HCT116 (cell line): ENCODE data around the gene SH3BP4. TPM values are rescaled to one million over a fixed set of nuclear protein-coding genes. Genes with fewer than 3 reads are reported as not detected.
A peak's percentile ranks its signal among the peaks of the same experiment; 100 is the strongest.

Experiments used
- ATAC-seq: fragments of 200-7000 bp; cut with Tn5 transposase; 2 replicates; pipeline ENCODE4 v1.9.1; 2020; ENCODE audit warnings: mild to moderate bottlenecking, moderate library complexity
- BruUV-seq: library from RNA; stranded (reverse); fragments of 400-500 nt; replicated peaks from 2 replicates; lab custom pipeline; 2021; lab: Mats Ljungman, UMichigan
- CTCF ChIA-PET: fragments of 300-600 bp; sonication (Branson Sonifier 250); formaldehyde crosslinking; loops from one replicate; lab custom pipeline; 2021; ENCODE audit warnings: antibody characterized with exemption; lab: Charles Lee
- POLR2A ChIA-PET: fragments of 300-600, 350-600 bp; sonication (Branson Sonifier 250); formaldehyde crosslinking; loops from one replicate; lab custom pipeline; 2021; ENCODE audit warnings: antibody characterized with exemption; lab: Charles Lee
- RAD21 ChIA-PET, 2 experiments: fragments of 300-600 bp; sonication (Branson Sonifier 250); formaldehyde crosslinking; loops; one replicate each; lab custom pipeline; 2023; ENCODE audit warnings: low total read pairs in 2 of 2; ENCODE audit not compliant: uncharacterized antibody in 2 of 2, unreplicated experiment in 2 of 2, low non-redundant PET in 1 of 2; lab: Charles Lee
- DNase-seq: peaks from one replicate; pipeline ENCODE4 v3.0.0-alpha.2; 2010; ENCODE audit warnings: low read depth, low spot score
- H2AFZ ChIP-seq: fragments of 200-600 bp; shearing (Covaris generic), sonication (generic); 2 replicates; pipeline ENCODE4 v1.6.1; 2017; ENCODE audit warnings: low read depth, mixed run types, mixed read lengths, antibody characterized with exemption, low read length; ENCODE audit not compliant: poor library complexity, severe bottlenecking
- H3K27ac ChIP-seq: 2 replicates; pipeline ENCODE4 v1.5.1; 2012; ENCODE audit warnings: low read depth, low read length
- H3K27me3 ChIP-seq: fragments of 200-600 bp; sonication (generic); 2 replicates; pipeline ENCODE4 v1.6.1; 2016; ENCODE audit warnings: mixed run types, low read length, mixed read lengths; ENCODE audit not compliant: insufficient read depth
- H3K36me3 ChIP-seq, 2 experiments: fragments of 200-500 bp in 1 of 2; fragments of 200-600 bp in 1 of 2; sonication (Bioruptor generic) in 1 of 2; sonication (generic) in 1 of 2; 2 replicates each; pipeline versions ENCODE4 v1.5.1 to v1.6.1; 2014 to 2016; ENCODE audit warnings: low read length in 2 of 2, inconsistent platforms in 1 of 2, mixed read lengths in 1 of 2, mixed run types in 1 of 2; ENCODE audit not compliant: insufficient read depth in 2 of 2, control insufficient read depth in 1 of 2
- H3K4me1 ChIP-seq, 2 experiments: fragments of 200-600 bp in 1 of 2; sonication (generic) in 1 of 2; 2 replicates each; pipeline versions ENCODE4 v1.5.1 to v1.6.1; 2012 to 2017; ENCODE audit warnings: low read length in 2 of 2, inconsistent platforms in 1 of 2, mild to moderate bottlenecking in 1 of 2, mixed read lengths in 1 of 2, mixed run types in 1 of 2, moderate library complexity in 1 of 2; ENCODE audit not compliant: insufficient read depth in 2 of 2, control insufficient read depth in 1 of 2
- H3K4me2 ChIP-seq: fragments of 200-600 bp; sonication (generic); 2 replicates; pipeline ENCODE4 v1.6.1; 2017; ENCODE audit warnings: mixed run types, low read length, mixed read lengths
- H3K4me3 ChIP-seq, 2 experiments: fragments of 200-600 bp in 1 of 2; sonication (generic) in 1 of 2; replicated peaks in 1 of 2; 2 replicates each; pipeline ENCODE4 v1.5.1; 2011 to 2016; ENCODE audit warnings: low read length in 2 of 2, control low read depth in 1 of 2, low read depth in 1 of 2, mild to moderate bottlenecking in 1 of 2, mixed read lengths in 1 of 2, mixed run types in 1 of 2
- H3K79me2 ChIP-seq: fragments of 200-600 bp; sonication (generic); 2 replicates; pipeline ENCODE4 v1.6.1; 2017; ENCODE audit warnings: mild to moderate bottlenecking, mixed run types, low read length, moderate library complexity, mixed read lengths; ENCODE audit not compliant: insufficient read depth
- H3K9ac ChIP-seq: fragments of 200-600 bp; sonication (generic); 2 replicates; pipeline ENCODE4 v1.6.1; 2016; ENCODE audit warnings: low read length, mixed read lengths
- H3K9me2 ChIP-seq: fragments of 200-600 bp; sonication (generic), shearing (Covaris generic); 2 replicates; pipeline ENCODE4 v1.6.1; 2017; ENCODE audit warnings: mixed run types, mild to moderate bottlenecking, moderate library complexity; ENCODE audit not compliant: insufficient read depth
- H3K9me3 ChIP-seq, 2 experiments: fragments of 200-500 bp in 1 of 2; fragments of 200-600 bp in 1 of 2; sonication (Bioruptor generic) in 1 of 2; sonication (generic) in 1 of 2; 2 replicates each; pipeline ENCODE4 v1.6.1; 2014 to 2017; ENCODE audit warnings: low read length in 2 of 2, mixed read lengths in 2 of 2, inconsistent platforms in 1 of 2, low read depth in 1 of 2, mild to moderate bottlenecking in 1 of 2, mixed run types in 1 of 2, moderate library complexity in 1 of 2; ENCODE audit not compliant: control insufficient read depth in 1 of 2, insufficient read depth in 1 of 2
- H4K20me1 ChIP-seq: fragments of 200-600 bp; sonication (generic), shearing (Covaris generic); 2 replicates; pipeline ENCODE4 v1.6.1; 2017; ENCODE audit warnings: mixed run types, mild to moderate bottlenecking, moderate library complexity; ENCODE audit not compliant: insufficient read depth
- CBX3 ChIP-seq: IDR thresholded peaks from 2 replicates; pipeline ENCODE4 v1.6.1; 2012; ENCODE audit warnings: low read depth
- CEBPB ChIP-seq: IDR thresholded peaks from 2 replicates; pipeline ENCODE4 v1.6.1; 2012; ENCODE audit warnings: low read depth
- FOSL1 ChIP-seq: IDR thresholded peaks from 2 replicates; pipeline ENCODE4 v1.6.1; 2012; ENCODE audit warnings: low read depth
- JUND ChIP-seq: IDR thresholded peaks from 2 replicates; pipeline ENCODE4 v1.6.1; 2012
- SP1 ChIP-seq: IDR thresholded peaks from 2 replicates; pipeline ENCODE4 v1.6.1; 2012; ENCODE audit warnings: low read depth
- intact Hi-C: fragments of 100-400 bp; cut with micrococcal nuclease; formaldehyde crosslinking; loops from 2 replicates; pipeline ENCODE4 v1.10.0; 2022
- total RNA-seq: library from RNA; stranded (reverse); gene quantifications from one replicate; pipeline ENCODE4 v1.2.1, GENCODE V29; 2021; ENCODE audit not compliant: unreplicated experiment
- TF ChIP-seq, protein P1 (sequence below): IDR thresholded peaks from 2 replicates; pipeline ENCODE4 v1.6.1; 2012; ENCODE audit warnings: low read depth
- TF ChIP-seq, protein P2 (sequence below): IDR thresholded peaks from 2 replicates; pipeline ENCODE4 v1.6.1; 2011; ENCODE audit warnings: mild to moderate bottlenecking, low read length, moderate library complexity; ENCODE audit not compliant: insufficient replicate concordance; ENCODE audit errors: extremely low read depth

The SH3BP4 gene
- total RNA-seq, 1 experiment from 2014 or later = 32.9 TPM

DNA sequence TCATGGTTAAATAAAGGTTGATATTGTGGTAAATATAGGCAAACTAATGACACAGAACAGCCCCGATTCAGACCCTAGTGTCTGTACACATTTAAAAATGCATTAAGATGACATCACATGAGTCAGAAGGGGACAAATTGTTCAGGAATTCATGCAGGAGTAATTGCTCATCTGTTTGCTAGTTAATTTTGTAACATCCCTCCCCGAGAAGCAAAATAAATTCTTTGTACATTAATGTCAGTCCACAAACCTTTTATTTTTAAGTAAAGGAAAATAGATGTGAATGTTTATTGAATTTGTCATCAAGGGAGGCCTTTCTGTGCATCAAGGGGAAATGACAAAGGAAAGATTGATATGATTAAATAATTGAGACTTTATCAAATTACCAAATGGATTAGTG, 69.9 kb downstream of the SH3BP4 start:
- Histone ChIP-seq H3K9me2 (no peaks in the 10 kb centered on the region), H3K4me3 (no peak overlapping the region)
- CTCF ChIA-PET = no interaction called here
- TF ChIP-seq FOSL1 = peak; percentile 73
- TF ChIP-seq, protein P1, sequence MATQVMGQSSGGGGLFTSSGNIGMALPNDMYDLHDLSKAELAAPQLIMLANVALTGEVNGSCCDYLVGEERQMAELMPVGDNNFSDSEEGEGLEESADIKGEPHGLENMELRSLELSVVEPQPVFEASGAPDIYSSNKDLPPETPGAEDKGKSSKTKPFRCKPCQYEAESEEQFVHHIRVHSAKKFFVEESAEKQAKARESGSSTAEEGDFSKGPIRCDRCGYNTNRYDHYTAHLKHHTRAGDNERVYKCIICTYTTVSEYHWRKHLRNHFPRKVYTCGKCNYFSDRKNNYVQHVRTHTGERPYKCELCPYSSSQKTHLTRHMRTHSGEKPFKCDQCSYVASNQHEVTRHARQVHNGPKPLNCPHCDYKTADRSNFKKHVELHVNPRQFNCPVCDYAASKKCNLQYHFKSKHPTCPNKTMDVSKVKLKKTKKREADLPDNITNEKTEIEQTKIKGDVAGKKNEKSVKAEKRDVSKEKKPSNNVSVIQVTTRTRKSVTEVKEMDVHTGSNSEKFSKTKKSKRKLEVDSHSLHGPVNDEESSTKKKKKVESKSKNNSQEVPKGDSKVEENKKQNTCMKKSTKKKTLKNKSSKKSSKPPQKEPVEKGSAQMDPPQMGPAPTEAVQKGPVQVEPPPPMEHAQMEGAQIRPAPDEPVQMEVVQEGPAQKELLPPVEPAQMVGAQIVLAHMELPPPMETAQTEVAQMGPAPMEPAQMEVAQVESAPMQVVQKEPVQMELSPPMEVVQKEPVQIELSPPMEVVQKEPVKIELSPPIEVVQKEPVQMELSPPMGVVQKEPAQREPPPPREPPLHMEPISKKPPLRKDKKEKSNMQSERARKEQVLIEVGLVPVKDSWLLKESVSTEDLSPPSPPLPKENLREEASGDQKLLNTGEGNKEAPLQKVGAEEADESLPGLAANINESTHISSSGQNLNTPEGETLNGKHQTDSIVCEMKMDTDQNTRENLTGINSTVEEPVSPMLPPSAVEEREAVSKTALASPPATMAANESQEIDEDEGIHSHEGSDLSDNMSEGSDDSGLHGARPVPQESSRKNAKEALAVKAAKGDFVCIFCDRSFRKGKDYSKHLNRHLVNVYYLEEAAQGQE = no peak
- TF ChIP-seq SP1 = peak; percentile 53
- TF ChIP-seq, protein P2, sequence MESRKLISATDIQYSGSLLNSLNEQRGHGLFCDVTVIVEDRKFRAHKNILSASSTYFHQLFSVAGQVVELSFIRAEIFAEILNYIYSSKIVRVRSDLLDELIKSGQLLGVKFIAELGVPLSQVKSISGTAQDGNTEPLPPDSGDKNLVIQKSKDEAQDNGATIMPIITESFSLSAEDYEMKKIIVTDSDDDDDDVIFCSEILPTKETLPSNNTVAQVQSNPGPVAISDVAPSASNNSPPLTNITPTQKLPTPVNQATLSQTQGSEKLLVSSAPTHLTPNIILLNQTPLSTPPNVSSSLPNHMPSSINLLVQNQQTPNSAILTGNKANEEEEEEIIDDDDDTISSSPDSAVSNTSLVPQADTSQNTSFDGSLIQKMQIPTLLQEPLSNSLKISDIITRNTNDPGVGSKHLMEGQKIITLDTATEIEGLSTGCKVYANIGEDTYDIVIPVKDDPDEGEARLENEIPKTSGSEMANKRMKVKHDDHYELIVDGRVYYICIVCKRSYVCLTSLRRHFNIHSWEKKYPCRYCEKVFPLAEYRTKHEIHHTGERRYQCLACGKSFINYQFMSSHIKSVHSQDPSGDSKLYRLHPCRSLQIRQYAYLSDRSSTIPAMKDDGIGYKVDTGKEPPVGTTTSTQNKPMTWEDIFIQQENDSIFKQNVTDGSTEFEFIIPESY = no peak
- TF ChIP-seq CEBPB = peak; percentile 64
- TF ChIP-seq CBX3 = no peak
- TF ChIP-seq JUND = peak; percentile 61
- TF ChIP-seq, all 23 proteins: peak for 4
- intact Hi-C loops = no loop called here
- no TSS peak for BruUV-seq
- Histone ChIP-seq H3K4me2 (peak overlapping the region; percentile 48), H3K36me3 (no peaks in the 10 kb centered on the region), H3K9me3 (no peaks in the 10 kb centered on the region), H3K27me3 (no peaks in the 10 kb centered on the region), H3K79me2 (peaks cover 27% of the 10 kb centered on the region), H4K20me1 (no peaks in the 10 kb centered on the region), H3K27ac (peak overlapping the region; percentile 33; the same call in 1 of the 2 replicates), H3K9ac (peak overlapping the region; percentile 3; the same call in 1 of the 2 replicates), H2AFZ (no peak overlapping the region), H3K4me1 (peaks cover 52 to 81% of the 10 kb centered on the region in 2 experiments)
- ChIA-PET POLR2A (no interaction called here), RAD21 (no interaction called here)
- no peak for ATAC-seq
- no peak for DNase-seq
